ENCODE data around the gene GAA.
A peak's percentile ranks its signal among the peaks of the same experiment; 100 is the strongest.
"Not testable (repeated sequence)": the region's sequence is repeated elsewhere in the genome, so short reads cannot be mapped to it uniquely, and the experiment has no call there.

Gene GAA

DNA sequence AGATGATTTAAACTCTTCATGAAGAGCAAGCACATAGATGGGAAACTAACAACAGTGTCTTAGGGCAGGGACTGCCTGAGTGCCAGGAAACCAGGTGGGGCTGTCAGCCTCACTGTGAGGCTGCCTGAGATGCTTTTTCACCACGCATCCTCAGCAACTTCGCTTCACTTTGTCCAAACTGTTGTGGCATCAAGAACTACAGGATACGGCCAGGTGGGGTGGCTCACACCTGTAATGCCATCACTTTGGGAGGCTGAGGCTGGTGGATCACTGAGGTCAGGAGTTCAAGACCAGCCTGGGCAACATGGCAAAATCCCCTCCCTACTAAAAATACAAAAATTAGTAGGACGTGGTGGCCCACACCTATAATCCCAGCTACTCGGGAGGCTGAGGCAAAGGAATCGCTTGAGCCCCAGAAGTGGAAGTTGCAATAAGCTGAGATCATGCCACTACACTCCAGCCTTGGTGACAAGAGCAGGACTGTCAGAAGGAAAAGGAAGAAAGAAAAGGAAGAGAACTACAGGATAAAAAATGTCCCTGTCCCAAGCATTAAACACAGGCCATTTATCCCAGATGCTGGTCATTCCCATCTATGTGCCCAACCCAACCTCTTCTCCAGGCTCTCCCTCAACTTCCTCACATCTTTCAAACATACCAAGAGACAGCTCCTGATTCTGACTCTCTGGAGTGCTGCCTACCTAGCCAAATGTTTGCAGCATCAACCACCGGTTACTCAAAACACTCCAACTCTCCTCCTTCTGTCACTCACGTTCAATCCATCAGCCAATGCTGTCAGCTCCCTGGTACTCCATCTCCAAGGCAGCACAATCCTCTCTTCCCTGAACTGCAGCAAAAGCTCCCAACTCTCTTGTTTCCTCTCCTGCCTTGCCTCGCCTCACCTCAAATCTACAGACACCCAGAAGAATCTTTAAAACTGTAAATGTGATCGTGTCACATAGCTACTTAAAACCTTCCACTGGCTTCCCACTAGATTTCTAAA is 44.0 kb downstream of the GAA start:
- no peak for DNase-seq (ENCODE audit: low spot score)

GRCh38 chr17:80146121-80147034 is 45.0 kb downstream of the GAA start:
- peak; percentile 43 for DNase-seq (ENCODE audit: low spot score)

- DNase-seq (ENCODE audit: low spot score) = peak; percentile 99
Observed at GRCh38 chr17:80147035-80147822, 45.8 kb downstream of the GAA start, which contains the start of gene EIF4A3. EIF4A3 (minus strand) TSS chr17:80147128; CDS start chr17:80146961, 167 bp downstream.

DNA sequence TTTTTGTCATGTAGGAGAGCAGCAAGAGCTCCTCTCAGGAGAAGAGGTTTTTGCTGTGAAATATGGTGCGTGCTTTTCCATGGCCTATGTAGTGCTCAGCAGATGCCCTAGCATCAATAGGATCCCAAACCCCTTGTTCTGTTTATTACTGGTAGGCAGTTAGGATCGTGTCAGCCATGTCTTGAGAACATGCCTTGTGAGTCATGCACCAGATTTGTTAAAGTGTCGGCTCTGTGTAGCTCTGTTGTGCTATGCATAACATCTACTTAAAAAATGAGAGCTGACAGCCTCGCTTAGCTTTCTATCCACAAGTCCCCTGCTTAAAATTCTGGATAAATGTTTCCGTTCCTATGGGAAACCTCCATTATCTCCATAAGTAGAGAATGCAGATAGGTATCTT is 50.0 kb downstream of the GAA start:
- no peak for DNase-seq (ENCODE audit: low spot score)

DNA sequence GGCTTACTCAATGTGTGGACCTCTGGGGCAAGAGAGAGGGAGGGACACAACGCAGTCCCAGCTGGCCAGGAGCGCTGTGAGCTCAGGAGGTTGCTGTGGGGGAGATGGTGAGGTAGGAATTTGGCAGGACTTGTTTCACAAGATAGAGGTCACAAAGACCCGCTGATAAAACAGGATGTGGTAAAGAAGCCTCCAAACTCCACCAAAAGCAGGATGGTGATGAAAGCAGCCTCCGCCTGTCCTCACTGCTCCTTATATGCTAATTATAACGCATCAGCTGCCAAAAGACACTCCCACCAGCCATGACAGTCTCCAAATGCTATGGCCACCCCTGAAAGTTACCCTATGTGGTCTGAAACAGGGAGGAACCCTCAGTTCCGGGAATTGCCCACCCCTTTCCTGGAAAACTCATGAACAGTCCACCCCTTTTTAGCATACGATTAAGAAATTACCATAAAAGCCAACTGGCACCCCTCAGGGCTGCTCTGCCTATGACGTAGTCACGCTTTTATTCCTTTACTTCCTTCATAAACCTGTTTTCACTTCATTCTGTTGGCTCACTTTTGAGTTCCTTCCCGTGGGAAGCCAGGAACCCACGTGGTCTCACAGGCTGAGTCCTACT is 50.8 kb downstream of the GAA start:
- DNase-seq (ENCODE audit: low spot score) = no peak

DNA sequence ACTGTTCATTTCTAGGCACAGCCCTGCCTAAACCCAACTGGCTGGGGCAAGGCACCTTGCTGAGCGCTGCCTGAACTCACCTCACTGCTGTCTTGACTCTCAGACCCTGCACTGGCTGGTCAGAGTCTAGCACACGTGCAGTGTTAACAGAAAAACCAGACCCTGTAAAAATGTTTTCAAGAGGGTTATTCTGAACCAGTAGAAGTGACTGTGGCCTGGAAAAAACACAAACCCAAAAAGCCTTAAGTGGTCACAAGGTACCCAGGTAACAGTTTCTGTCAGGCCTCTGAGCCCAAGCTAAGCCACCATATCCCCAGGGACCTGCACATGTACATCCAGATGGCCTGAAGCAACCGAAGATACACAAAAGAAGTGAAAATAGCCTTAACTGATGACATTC is 51.6 kb downstream of the GAA start:
- no peak for DNase-seq (ENCODE audit: low spot score)

GRCh38 chr17:80154166-80154565 is 52.8 kb downstream of the GAA start:
- DNase-seq (ENCODE audit: low spot score) = no peak

DNA sequence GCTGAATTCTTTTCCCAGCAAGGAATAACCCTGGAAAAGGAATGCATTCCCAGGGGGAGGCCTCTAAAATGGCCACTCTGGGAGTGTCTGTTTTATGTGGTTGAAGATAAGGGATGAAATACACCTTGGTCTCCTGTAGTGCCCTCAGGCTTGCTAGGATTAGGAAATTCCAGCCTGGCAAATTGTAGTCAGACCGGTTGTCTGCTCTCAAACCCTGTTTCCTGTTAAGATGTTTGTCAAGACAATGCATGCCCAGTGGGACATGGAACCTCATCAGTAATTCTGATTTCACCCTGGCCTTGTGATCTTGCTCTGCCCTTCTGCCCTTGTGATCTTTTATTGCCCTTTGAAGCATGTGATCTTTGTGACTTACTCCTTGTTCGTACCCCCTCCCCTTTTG is 54.2 kb downstream of the GAA start:
- DNase-seq (ENCODE audit: low spot score) = not testable (repeated sequence)

- no peak for DNase-seq (ENCODE audit: low spot score)
Observed at GRCh38 chr17:80158846-80159245, 57.5 kb downstream of the GAA start.

GRCh38 chr17:80160536-80160935 is 59.2 kb downstream of the GAA start:
- DNase-seq (ENCODE audit: low spot score) = no peak

DNA sequence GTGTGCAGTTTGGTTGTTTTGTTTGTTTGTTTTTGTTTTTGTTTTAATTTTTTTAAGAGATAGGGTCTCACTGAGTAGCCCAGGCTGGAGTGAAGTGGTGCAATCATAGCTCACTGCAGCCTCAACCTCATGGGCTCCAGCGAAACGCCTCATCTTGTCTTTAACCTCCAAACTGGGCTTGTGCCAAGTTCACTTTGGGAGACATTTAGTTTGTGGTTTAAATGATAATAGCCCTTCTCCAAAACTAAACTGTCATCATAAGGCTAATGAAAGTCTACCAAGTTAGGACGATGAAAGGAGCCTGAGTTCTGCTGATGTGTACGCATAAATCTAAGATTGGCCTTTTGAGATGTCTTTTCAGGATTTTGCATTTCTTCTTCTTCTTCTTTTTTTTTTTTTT is 62.0 kb downstream of the GAA start:
- no peak for DNase-seq (ENCODE audit: low spot score)

GRCh38 chr17:80164185-80164584 is 62.8 kb downstream of the GAA start:
- no peak for DNase-seq (ENCODE audit: low spot score)

DNA sequence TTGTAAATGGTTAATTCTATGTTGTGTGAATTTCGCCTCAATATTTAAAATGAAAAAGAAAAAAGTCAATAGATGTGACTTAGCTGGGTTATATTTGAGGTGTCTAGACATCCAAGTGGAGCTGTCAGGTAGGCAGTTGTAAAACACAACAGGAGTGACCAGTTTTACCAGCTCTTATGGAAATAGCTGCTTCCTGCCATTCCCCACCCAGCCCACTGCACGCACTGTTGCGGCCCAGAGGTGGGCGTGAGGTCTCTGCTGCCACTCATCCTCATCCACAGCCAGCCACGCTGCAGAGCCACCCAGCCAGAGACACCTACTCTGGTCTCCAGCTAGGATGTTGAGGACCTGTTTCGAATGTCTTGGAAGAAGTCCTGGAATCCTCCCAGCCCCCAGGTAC is 65.1 kb downstream of the GAA start:
- no peak for DNase-seq (ENCODE audit: low spot score)

- DNase-seq (ENCODE audit: low spot score) = no peak
Observed at GRCh38 chr17:80168371-80168770, 67.0 kb downstream of the GAA start.

DNA sequence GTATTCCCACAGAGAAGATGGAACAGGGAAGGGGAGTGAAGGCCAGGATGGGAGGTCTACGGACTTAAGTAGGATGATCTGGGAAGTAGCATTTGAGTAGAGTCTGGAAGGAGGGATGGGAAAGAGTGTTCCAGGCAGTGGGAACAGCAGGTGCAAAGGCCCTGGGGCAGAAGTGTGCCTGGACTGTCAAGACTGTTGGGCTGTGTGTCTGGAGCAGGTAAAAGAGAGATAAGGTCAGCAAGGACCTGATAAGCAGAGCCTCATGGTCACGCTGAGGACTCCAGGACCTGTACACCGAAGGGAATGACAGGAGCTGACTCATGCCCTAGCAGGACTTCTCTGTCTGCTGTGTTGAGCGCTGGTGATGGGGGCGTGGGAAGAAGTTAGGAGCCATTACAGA is 67.7 kb downstream of the GAA start:
- DNase-seq (ENCODE audit: low spot score) = no peak
